ENCODE data around the gene USPL1.

- TF ChIP-seq CTCF (IDR thresholded peaks at IDR 0.05; ENCODE audit: insufficient read depth, low read length, poor library complexity, severe bottlenecking) (no peak), EZH2phosphoT487 (conservative IDR thresholded peaks at IDR 0.05; ENCODE audit: low read length) (no peak)
These were observed 22.0 kb downstream of the USPL1 start for GRCh38 chr13:30639671-30640070.

Measured in SU-DHL-6 (cell line).